Measurements from ENCODE around the gene B3GALT4. TPM values are rescaled to one million over a fixed set of nuclear protein-coding genes. Genes with fewer than 3 reads are reported as not detected.
A peak's percentile ranks its signal among the peaks of the same experiment; 100 is the strongest.

The B3GALT4 gene
- total and polyA plus RNA-seq, 8 donors: 9.8 to 42.9 (median 11.5) TPM; not detected in 1

- H3K36me3 ChIP-seq: peaks cover 58 to 65% (median 64%) of the 10 kb centered on the region in 4 donors
Observed at GRCh38 chr6:33271468-33272274, 5.3 kb upstream of the B3GALT4 start, which contains the start of the genes RPS18 and VPS52. Gene RPS18 (plus strand): TSS chr6:33272075. CDS start chr6:33272120, 45 bp downstream. Gene VPS52 (minus strand): TSS chr6:33271876. CDS start chr6:33271675, 201 bp downstream.

GRCh38 chr6:33272275-33273128 is 4.4 kb upstream of the B3GALT4 start:
- H3K36me3 ChIP-seq: peaks cover 49 to 57% (median 56%) of the 10 kb centered on the region in 4 donors
- H3K27ac ChIP-seq: peak overlapping the region; percentile 78 to 96 (median 93)
- no peaks in the 10 kb centered on the region for H3K9me3 ChIP-seq
- TF ChIP-seq EP300 (IDR thresholded peaks at IDR 0.05) (no peak), CTCF (IDR thresholded peaks at IDR 0.05) (no peak), POLR2AphosphoS5 (IDR thresholded peaks at IDR 0.05) (no peak), POLR2A (IDR thresholded peaks at IDR 0.05) (no peak)
- intact Hi-C loops (cut with DNase I; ENCODE audit: low total_unique reads): no loop called here
- DNase-seq: peak in 1 of 2 donors; percentile 4
- H3K27me3 ChIP-seq: no peaks in the 10 kb centered on the region
- WGBS, 5 donors: 4 to 12% (median 7%) methylated on average over 22 of the region's 22 CpGs
- H3K4me1 ChIP-seq: peaks cover 45 to 70% (median 67%) of the 10 kb centered on the region in 4 donors
- peak overlapping the region; percentile 63 to 77 (median 70) for H3K4me3 ChIP-seq

More at GRCh38 chr6:33271468-33272274, 5.3 kb upstream of the B3GALT4 start, which contains the start of the genes RPS18 and VPS52:
- peak within 1 kb of the TSS; percentile 63 to 77 (median 70) for H3K4me3 ChIP-seq
- intact Hi-C loops (cut with DNase I; ENCODE audit: low total_unique reads): no loop called here
- TF ChIP-seq POLR2A (IDR thresholded peaks at IDR 0.05): peak in 2 of 4 donors; percentile 75 to 93
- peak; percentile 98 to 100 (median 99) for TF ChIP-seq POLR2AphosphoS5 (IDR thresholded peaks at IDR 0.05)
- TF ChIP-seq EP300 (IDR thresholded peaks at IDR 0.05): no peak
- 0 to 1% (median 0%) methylated on average over 40 to 48 of the region's 48 CpGs for WGBS, 5 donors
- DNase-seq: peak; percentile 95 to 99
- peaks cover 43 to 67% (median 62%) of the 10 kb centered on the region in 4 donors for H3K4me1 ChIP-seq
- no peaks in the 10 kb centered on the region for H3K9me3 ChIP-seq
- H3K27ac ChIP-seq: peak within 1 kb of the TSS; percentile 91 to 96 (median 93)
- no peaks in the 10 kb centered on the region for H3K27me3 ChIP-seq

- Histone ChIP-seq H3K4me1 (peaks cover 53 to 78% (median 75%) of the 10 kb centered on the region in 4 donors), H3K36me3 (peaks cover 41 to 51% (median 48%) of the 10 kb centered on the region in 4 donors), H3K27ac (peak overlapping the region in 4 of 5 donors; percentile 92 to 96 (median 94)), H3K27me3 (no peaks in the 10 kb centered on the region), H3K9me3 (no peaks in the 10 kb centered on the region), H3K4me3 (peak overlapping the region; percentile 63 to 77 (median 70))
- 30 to 41% (median 37%) methylated on average over 11 of the region's 11 CpGs for WGBS, 5 donors
- peak in 1 of 2 donors; percentile 4 for DNase-seq
- TF ChIP-seq POLR2AphosphoS5 (IDR thresholded peaks at IDR 0.05) (no peak), EP300 (IDR thresholded peaks at IDR 0.05) (no peak), CTCF (IDR thresholded peaks at IDR 0.05) (no peak), POLR2A (IDR thresholded peaks at IDR 0.05) (no peak)
- intact Hi-C loops (cut with DNase I; ENCODE audit: low total_unique reads): no loop called here
Observed at GRCh38 chr6:33273129-33273923, 3.6 kb upstream of the B3GALT4 start.
